ENCODE results near the gene CLTB.
"Not testable (repeated sequence)": the region's sequence is repeated elsewhere in the genome, so short reads cannot be mapped to it uniquely, and the experiment has no call there.

Gene CLTB

DNA sequence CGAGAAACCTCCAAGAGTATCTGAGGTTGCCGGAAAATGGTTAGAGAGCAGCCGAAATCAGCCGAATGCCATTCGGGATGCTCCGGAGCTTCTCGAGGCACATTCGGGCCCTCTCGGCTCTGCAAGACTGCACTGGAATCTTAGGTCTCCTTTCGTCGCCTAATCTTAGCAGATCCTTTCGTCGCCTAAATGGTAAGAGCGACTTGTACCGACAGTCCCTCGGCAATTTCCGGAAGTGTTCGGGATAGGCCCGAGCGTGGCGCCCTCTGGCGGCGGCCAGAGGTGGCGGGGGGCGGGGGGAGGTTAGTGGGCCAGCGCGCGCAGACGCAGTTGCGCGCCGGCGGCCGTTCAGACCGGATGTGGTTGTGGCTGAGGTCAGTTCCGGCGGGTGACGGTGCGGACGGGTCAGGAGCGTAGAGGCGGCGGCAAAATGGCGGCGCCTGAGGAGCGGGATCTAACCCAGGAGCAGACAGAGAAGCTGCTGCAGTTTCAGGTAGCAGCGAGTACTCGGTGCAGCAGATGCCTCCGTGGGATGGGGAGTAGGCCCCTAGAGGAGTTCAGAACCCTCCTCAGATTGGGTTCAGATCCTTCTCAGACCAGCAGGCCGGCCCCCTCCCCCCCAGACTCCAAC, 31.8 kb upstream of the CLTB start, which contains the start of gene FAF2:
Gene FAF2, plus strand, starts transcription at position 408 of the 631 bp plus-strand sequence. Its CDS starts 23 bp downstream, at position 431.
- peaks cover 13% of the 10 kb centered on the region for H3K36me3 ChIP-seq (ENCODE audit: insufficient read depth, insufficient read length, low read length)
- peak within 1 kb of the TSS; percentile 97 for H3K9ac ChIP-seq (ENCODE audit: insufficient read length, low read depth)
- peak; percentile 95 for DNase-seq (ENCODE audit: low read depth, low spot score)
- peak; percentile 76 for TF ChIP-seq YY1 (IDR thresholded peaks at IDR 0.05; ENCODE audit: insufficient read depth, insufficient read length)
- TF ChIP-seq SUZ12 (IDR thresholded peaks at IDR 0.05; ENCODE audit: extremely low read depth, insufficient read depth, insufficient read length): no peak
- TF ChIP-seq ZNF274 (IDR thresholded peaks at IDR 0.05; ENCODE audit: low read depth, low read length): no peak
- H3K4me3 ChIP-seq (ENCODE audit: insufficient read length, low read depth): peak within 1 kb of the TSS; percentile 96
- H3K27me3 ChIP-seq (ENCODE audit: insufficient read depth, insufficient read length): no peaks in the 10 kb centered on the region
- no peaks in the 10 kb centered on the region for H3K4me1 ChIP-seq (ENCODE audit: insufficient read depth, insufficient read length)
- H3K9me3 ChIP-seq (ENCODE audit: insufficient read depth, low read length): no peaks in the 10 kb centered on the region

DNA sequence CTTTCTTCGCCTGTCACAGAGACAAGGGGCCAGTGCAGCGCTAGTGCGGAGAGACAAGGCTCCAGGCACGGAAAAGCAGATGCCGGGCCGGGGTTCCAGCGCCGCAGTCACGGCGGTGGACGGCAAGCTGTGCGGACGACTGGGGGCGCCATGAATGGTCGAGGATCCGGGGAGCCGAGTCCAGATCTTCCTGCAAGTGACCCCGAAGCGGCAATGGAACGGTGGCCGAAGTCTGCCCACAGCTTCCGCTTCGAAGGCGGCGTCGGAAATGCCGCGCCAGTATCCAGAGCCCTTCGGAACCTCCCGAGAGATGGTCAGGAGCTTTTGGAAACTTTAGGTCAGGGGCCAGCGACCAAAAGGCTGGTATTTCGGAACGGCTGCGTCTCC, 31.2 kb upstream of the CLTB start:
- Histone ChIP-seq H3K4me1 (ENCODE audit: insufficient read depth, insufficient read length) (no peaks in the 10 kb centered on the region), H3K36me3 (ENCODE audit: insufficient read depth, insufficient read length, low read length) (peaks cover 8% of the 10 kb centered on the region), H3K27me3 (ENCODE audit: insufficient read depth, insufficient read length) (no peaks in the 10 kb centered on the region), H3K9me3 (ENCODE audit: insufficient read depth, low read length) (no peaks in the 10 kb centered on the region), H3K4me3 (ENCODE audit: insufficient read length, low read depth) (peak overlapping the region; percentile 82), H3K9ac (ENCODE audit: insufficient read length, low read depth) (peak overlapping the region; percentile 80)
- DNase-seq (ENCODE audit: low read depth, low spot score): peak; percentile 8
- TF ChIP-seq SUZ12 (IDR thresholded peaks at IDR 0.05; ENCODE audit: extremely low read depth, insufficient read depth, insufficient read length): no peak
- no peak for TF ChIP-seq ZNF274 (IDR thresholded peaks at IDR 0.05; ENCODE audit: low read depth, low read length)
- no peak for TF ChIP-seq YY1 (IDR thresholded peaks at IDR 0.05; ENCODE audit: insufficient read depth, insufficient read length)

DNA sequence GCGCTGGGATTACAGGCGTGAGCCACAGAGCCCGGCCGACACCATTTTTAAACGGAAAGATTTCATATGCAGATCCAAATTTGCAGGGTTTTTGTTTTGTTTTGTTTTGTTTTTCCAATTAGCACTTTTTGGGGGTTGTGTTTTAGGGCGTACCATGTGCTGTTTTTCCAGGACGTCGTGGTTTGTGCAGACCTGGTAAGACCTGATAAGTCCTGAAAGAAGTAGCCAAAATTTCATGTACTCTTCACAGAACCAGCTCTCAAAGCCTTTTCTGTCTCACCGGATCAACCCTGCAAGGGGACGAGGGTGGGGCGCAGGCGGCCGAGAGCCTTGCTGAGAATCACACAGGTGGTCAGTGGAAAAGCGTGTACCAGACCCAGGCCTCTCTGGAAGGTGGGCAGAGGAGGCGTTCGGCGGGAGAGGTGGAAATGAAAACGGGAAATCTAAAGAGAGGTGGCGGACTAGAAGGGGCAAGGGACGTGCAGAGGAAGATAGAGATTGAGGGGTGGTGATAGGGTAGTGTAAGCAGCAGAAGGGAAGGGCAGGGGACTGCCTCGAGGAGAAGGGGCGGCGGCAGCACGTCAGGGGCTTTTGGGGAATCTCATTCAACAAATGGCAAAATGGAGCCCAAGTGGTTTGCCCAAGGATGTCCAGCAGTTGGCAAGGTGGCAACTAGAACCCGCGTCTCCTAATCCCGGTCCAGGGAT, 30.7 kb upstream of the CLTB start:
- Histone ChIP-seq H3K36me3 (ENCODE audit: insufficient read depth, insufficient read length, low read length) (peaks cover 6% of the 10 kb centered on the region), H3K4me3 (ENCODE audit: insufficient read length, low read depth) (peak overlapping the region; percentile 82), H3K9me3 (ENCODE audit: insufficient read depth, low read length) (no peaks in the 10 kb centered on the region), H3K9ac (ENCODE audit: insufficient read length, low read depth) (peak overlapping the region; percentile 80), H3K27me3 (ENCODE audit: insufficient read depth, insufficient read length) (no peaks in the 10 kb centered on the region), H3K4me1 (ENCODE audit: insufficient read depth, insufficient read length) (peaks cover 2% of the 10 kb centered on the region)
- TF ChIP-seq ZNF274 (IDR thresholded peaks at IDR 0.05; ENCODE audit: low read depth, low read length): no peak
- TF ChIP-seq SUZ12 (IDR thresholded peaks at IDR 0.05; ENCODE audit: extremely low read depth, insufficient read depth, insufficient read length): no peak
- TF ChIP-seq YY1 (IDR thresholded peaks at IDR 0.05; ENCODE audit: insufficient read depth, insufficient read length): no peak
- no peak for DNase-seq (ENCODE audit: low read depth, low spot score)

DNA sequence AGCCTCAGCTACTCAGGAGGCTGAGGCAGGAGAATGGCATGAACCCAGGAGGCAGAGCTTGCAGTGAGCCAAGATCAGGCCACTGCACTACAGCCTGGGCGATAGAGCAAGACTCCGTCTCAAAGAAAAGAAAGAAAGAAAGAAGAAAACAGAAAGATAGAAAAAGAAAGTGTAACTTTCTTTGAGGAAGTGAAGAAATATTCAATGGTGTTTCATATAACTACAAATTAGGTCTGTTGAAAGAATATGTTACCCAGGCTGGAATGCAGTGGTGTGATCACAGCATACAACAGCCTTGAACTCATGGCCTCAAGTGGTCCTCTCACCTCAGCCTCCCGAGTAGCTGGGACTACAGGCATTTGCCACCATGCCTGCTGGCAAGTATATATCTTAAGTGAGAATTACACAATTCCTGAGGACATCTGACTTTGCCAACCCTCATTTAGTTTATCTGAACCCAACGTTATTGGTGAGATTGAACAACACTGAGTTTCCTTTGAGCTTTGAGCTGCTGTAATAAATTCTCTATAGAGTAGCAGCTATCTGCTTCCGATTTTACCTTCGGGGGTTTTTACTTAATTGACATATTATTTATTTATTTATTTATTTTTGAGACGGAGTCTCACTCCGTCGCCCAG, 29.8 kb upstream of the CLTB start:
- no peaks in the 10 kb centered on the region for H3K27me3 ChIP-seq (ENCODE audit: insufficient read depth, insufficient read length)
- no peak for DNase-seq (ENCODE audit: low read depth, low spot score)
- no peak overlapping the region for H3K9ac ChIP-seq (ENCODE audit: insufficient read length, low read depth)
- no peak overlapping the region for H3K4me3 ChIP-seq (ENCODE audit: insufficient read length, low read depth)
- H3K9me3 ChIP-seq (ENCODE audit: insufficient read depth, low read length): no peaks in the 10 kb centered on the region
- TF ChIP-seq SUZ12 (IDR thresholded peaks at IDR 0.05; ENCODE audit: extremely low read depth, insufficient read depth, insufficient read length): no peak
- no peak for TF ChIP-seq ZNF274 (IDR thresholded peaks at IDR 0.05; ENCODE audit: low read depth, low read length)
- no peak for TF ChIP-seq YY1 (IDR thresholded peaks at IDR 0.05; ENCODE audit: insufficient read depth, insufficient read length)
- peaks cover 6% of the 10 kb centered on the region for H3K36me3 ChIP-seq (ENCODE audit: insufficient read depth, insufficient read length, low read length)
- peaks cover 3% of the 10 kb centered on the region for H3K4me1 ChIP-seq (ENCODE audit: insufficient read depth, insufficient read length)

DNA sequence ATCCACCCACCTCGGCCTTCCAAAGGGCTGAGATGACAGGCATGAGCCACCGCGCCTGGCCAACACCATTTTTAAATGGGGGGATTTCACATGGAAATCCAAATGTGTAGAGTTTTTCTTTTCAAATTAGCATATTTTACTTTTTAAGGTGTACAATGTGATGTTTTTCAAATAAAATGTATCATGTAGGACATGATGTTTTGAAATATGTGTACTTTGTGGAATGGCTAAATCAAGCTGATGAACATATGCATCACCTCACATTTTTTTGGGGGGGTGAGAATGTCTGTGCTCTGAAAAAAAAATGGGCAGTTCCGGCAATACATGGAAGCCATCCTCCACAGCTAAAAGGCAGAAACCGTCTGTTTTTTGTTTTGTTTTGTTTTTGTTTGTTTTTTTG, 28.4 kb upstream of the CLTB start:
- H3K4me3 ChIP-seq (ENCODE audit: insufficient read length, low read depth): no peak overlapping the region
- H3K27me3 ChIP-seq (ENCODE audit: insufficient read depth, insufficient read length): no peaks in the 10 kb centered on the region
- DNase-seq (ENCODE audit: low read depth, low spot score): no peak
- no peak overlapping the region for H3K9ac ChIP-seq (ENCODE audit: insufficient read length, low read depth)
- peaks cover under 1% of the 10 kb centered on the region for H3K36me3 ChIP-seq (ENCODE audit: insufficient read depth, insufficient read length, low read length)
- TF ChIP-seq YY1 (IDR thresholded peaks at IDR 0.05; ENCODE audit: insufficient read depth, insufficient read length) (no peak), SUZ12 (IDR thresholded peaks at IDR 0.05; ENCODE audit: extremely low read depth, insufficient read depth, insufficient read length) (no peak), ZNF274 (IDR thresholded peaks at IDR 0.05; ENCODE audit: low read depth, low read length) (no peak)
- no peaks in the 10 kb centered on the region for H3K9me3 ChIP-seq (ENCODE audit: insufficient read depth, low read length)
- peaks cover 3% of the 10 kb centered on the region for H3K4me1 ChIP-seq (ENCODE audit: insufficient read depth, insufficient read length)

DNA sequence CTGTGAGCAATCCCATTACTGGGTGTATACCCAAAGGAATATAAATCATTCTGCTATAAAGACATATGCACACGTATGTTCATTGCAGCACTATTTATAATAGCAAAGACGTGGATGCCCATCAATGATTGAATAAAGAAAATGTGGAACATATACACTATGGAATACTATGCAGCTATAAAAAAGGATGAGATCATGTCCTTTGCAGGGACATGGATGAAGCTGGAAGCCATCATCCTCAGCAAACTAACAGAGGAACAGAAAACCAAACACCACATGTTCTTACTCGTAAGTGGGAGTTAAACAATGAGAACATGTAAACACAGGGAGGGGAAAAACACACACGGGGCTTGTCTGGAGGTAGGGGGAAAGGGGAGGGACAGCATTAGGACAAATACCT, 26.6 kb upstream of the CLTB start:
- H3K9me3 ChIP-seq (ENCODE audit: insufficient read depth, low read length); H3K4me3 ChIP-seq (ENCODE audit: insufficient read length, low read depth); H3K36me3 ChIP-seq (ENCODE audit: insufficient read depth, insufficient read length, low read length); H3K9ac ChIP-seq (ENCODE audit: insufficient read length, low read depth); H3K27me3 ChIP-seq (ENCODE audit: insufficient read depth, insufficient read length); H3K4me1 ChIP-seq (ENCODE audit: insufficient read depth, insufficient read length); DNase-seq (ENCODE audit: low read depth, low spot score): not testable (repeated sequence)

DNA sequence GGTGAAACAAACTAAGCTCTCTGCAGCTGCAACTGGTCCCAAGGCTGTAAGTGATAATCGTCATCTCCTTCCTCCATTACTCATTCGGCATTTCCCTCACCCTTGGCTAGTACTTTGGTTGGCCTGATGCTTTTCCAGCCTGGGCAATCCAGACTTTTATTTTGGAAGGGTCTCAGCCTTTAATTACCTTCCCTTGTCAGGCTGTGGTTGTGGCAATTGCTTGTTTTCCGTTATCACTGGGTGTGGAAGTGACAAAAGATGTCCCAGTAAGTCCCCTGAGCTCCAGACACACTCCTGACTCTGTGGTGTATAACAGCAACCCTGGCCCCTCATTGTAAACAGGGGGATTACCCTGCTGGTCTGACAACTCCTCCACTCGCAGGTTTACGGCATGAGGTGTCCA, 25.6 kb upstream of the CLTB start:
- Histone ChIP-seq H3K4me1 (ENCODE audit: insufficient read depth, insufficient read length) (peaks cover 3% of the 10 kb centered on the region), H3K27me3 (ENCODE audit: insufficient read depth, insufficient read length) (no peaks in the 10 kb centered on the region), H3K36me3 (ENCODE audit: insufficient read depth, insufficient read length, low read length) (no peaks in the 10 kb centered on the region), H3K9me3 (ENCODE audit: insufficient read depth, low read length) (no peaks in the 10 kb centered on the region), H3K4me3 (ENCODE audit: insufficient read length, low read depth) (no peak overlapping the region), H3K9ac (ENCODE audit: insufficient read length, low read depth) (no peak overlapping the region)
- TF ChIP-seq ZNF274 (IDR thresholded peaks at IDR 0.05; ENCODE audit: low read depth, low read length): no peak
- no peak for TF ChIP-seq SUZ12 (IDR thresholded peaks at IDR 0.05; ENCODE audit: extremely low read depth, insufficient read depth, insufficient read length)
- no peak for TF ChIP-seq YY1 (IDR thresholded peaks at IDR 0.05; ENCODE audit: insufficient read depth, insufficient read length)
- no peak for DNase-seq (ENCODE audit: low read depth, low spot score)

All from NT2/D1 (cell line).